HCT116 (cell line): ENCODE data around the gene SLC16A1. TPM values are rescaled to one million over a fixed set of nuclear protein-coding genes. Genes with fewer than 3 reads are reported as not detected.

Source experiments
- ATAC-seq: fragments of 200-7000 bp; cut with Tn5 transposase; 2 replicates; pipeline ENCODE4 v1.9.1; 2020; ENCODE audit warnings: mild to moderate bottlenecking, moderate library complexity
- BruUV-seq: library from RNA; stranded (reverse); fragments of 400-500 nt; replicated peaks from 2 replicates; lab custom pipeline; 2021; lab: Mats Ljungman, UMichigan
- CTCF ChIA-PET: fragments of 300-600 bp; sonication (Branson Sonifier 250); formaldehyde crosslinking; loops from one replicate; lab custom pipeline; 2021; ENCODE audit warnings: antibody characterized with exemption; lab: Charles Lee
- POLR2A ChIA-PET: fragments of 300-600, 350-600 bp; sonication (Branson Sonifier 250); formaldehyde crosslinking; loops from one replicate; lab custom pipeline; 2021; ENCODE audit warnings: antibody characterized with exemption; lab: Charles Lee
- RAD21 ChIA-PET, 2 experiments: fragments of 300-600 bp; sonication (Branson Sonifier 250); formaldehyde crosslinking; loops; one replicate each; lab custom pipeline; 2023; ENCODE audit warnings: low total read pairs in 2 of 2; ENCODE audit not compliant: uncharacterized antibody in 2 of 2, unreplicated experiment in 2 of 2, low non-redundant PET in 1 of 2; lab: Charles Lee
- DNase-seq: peaks from one replicate; pipeline ENCODE4 v3.0.0-alpha.2; 2010; ENCODE audit warnings: low read depth, low spot score
- H2AFZ ChIP-seq: fragments of 200-600 bp; shearing (Covaris generic), sonication (generic); 2 replicates; pipeline ENCODE4 v1.6.1; 2017; ENCODE audit warnings: low read depth, mixed run types, mixed read lengths, antibody characterized with exemption, low read length; ENCODE audit not compliant: poor library complexity, severe bottlenecking
- H3K27ac ChIP-seq: 2 replicates; pipeline ENCODE4 v1.5.1; 2012; ENCODE audit warnings: low read depth, low read length
- H3K27me3 ChIP-seq: fragments of 200-600 bp; sonication (generic); 2 replicates; pipeline ENCODE4 v1.6.1; 2016; ENCODE audit warnings: mixed run types, low read length, mixed read lengths; ENCODE audit not compliant: insufficient read depth
- H3K36me3 ChIP-seq, 2 experiments: fragments of 200-500 bp in 1 of 2; fragments of 200-600 bp in 1 of 2; sonication (Bioruptor generic) in 1 of 2; sonication (generic) in 1 of 2; 2 replicates each; pipeline versions ENCODE4 v1.5.1 to v1.6.1; 2014 to 2016; ENCODE audit warnings: low read length in 2 of 2, inconsistent platforms in 1 of 2, mixed read lengths in 1 of 2, mixed run types in 1 of 2; ENCODE audit not compliant: insufficient read depth in 2 of 2, control insufficient read depth in 1 of 2
- H3K4me1 ChIP-seq, 2 experiments: fragments of 200-600 bp in 1 of 2; sonication (generic) in 1 of 2; 2 replicates each; pipeline versions ENCODE4 v1.5.1 to v1.6.1; 2012 to 2017; ENCODE audit warnings: low read length in 2 of 2, inconsistent platforms in 1 of 2, mild to moderate bottlenecking in 1 of 2, mixed read lengths in 1 of 2, mixed run types in 1 of 2, moderate library complexity in 1 of 2; ENCODE audit not compliant: insufficient read depth in 2 of 2, control insufficient read depth in 1 of 2
- H3K4me2 ChIP-seq: fragments of 200-600 bp; sonication (generic); 2 replicates; pipeline ENCODE4 v1.6.1; 2017; ENCODE audit warnings: mixed run types, low read length, mixed read lengths
- H3K4me3 ChIP-seq, 2 experiments: fragments of 200-600 bp in 1 of 2; sonication (generic) in 1 of 2; replicated peaks in 1 of 2; 2 replicates each; pipeline ENCODE4 v1.5.1; 2011 to 2016; ENCODE audit warnings: low read length in 2 of 2, control low read depth in 1 of 2, low read depth in 1 of 2, mild to moderate bottlenecking in 1 of 2, mixed read lengths in 1 of 2, mixed run types in 1 of 2
- H3K79me2 ChIP-seq: fragments of 200-600 bp; sonication (generic); 2 replicates; pipeline ENCODE4 v1.6.1; 2017; ENCODE audit warnings: mild to moderate bottlenecking, mixed run types, low read length, moderate library complexity, mixed read lengths; ENCODE audit not compliant: insufficient read depth
- H3K9ac ChIP-seq: fragments of 200-600 bp; sonication (generic); 2 replicates; pipeline ENCODE4 v1.6.1; 2016; ENCODE audit warnings: low read length, mixed read lengths
- H3K9me2 ChIP-seq: fragments of 200-600 bp; sonication (generic), shearing (Covaris generic); 2 replicates; pipeline ENCODE4 v1.6.1; 2017; ENCODE audit warnings: mixed run types, mild to moderate bottlenecking, moderate library complexity; ENCODE audit not compliant: insufficient read depth
- H3K9me3 ChIP-seq, 2 experiments: fragments of 200-500 bp in 1 of 2; fragments of 200-600 bp in 1 of 2; sonication (Bioruptor generic) in 1 of 2; sonication (generic) in 1 of 2; 2 replicates each; pipeline ENCODE4 v1.6.1; 2014 to 2017; ENCODE audit warnings: low read length in 2 of 2, mixed read lengths in 2 of 2, inconsistent platforms in 1 of 2, low read depth in 1 of 2, mild to moderate bottlenecking in 1 of 2, mixed run types in 1 of 2, moderate library complexity in 1 of 2; ENCODE audit not compliant: control insufficient read depth in 1 of 2, insufficient read depth in 1 of 2
- H4K20me1 ChIP-seq: fragments of 200-600 bp; sonication (generic), shearing (Covaris generic); 2 replicates; pipeline ENCODE4 v1.6.1; 2017; ENCODE audit warnings: mixed run types, mild to moderate bottlenecking, moderate library complexity; ENCODE audit not compliant: insufficient read depth
- FOSL1 ChIP-seq: IDR thresholded peaks from 2 replicates; pipeline ENCODE4 v1.6.1; 2012; ENCODE audit warnings: low read depth
- SIN3A ChIP-seq: IDR thresholded peaks from 2 replicates; pipeline ENCODE4 v1.6.1; 2012; ENCODE audit warnings: low read depth
- SRF ChIP-seq: IDR thresholded peaks from 2 replicates; pipeline ENCODE4 v1.6.1; 2012; ENCODE audit warnings: low read depth
- TCF7L2 ChIP-seq: IDR thresholded peaks from 2 replicates; pipeline ENCODE4 v1.7.0; 2011; ENCODE audit warnings: borderline replicate concordance, inconsistent platforms; ENCODE audit not compliant: insufficient read depth, insufficient read length; ENCODE audit errors: extremely low read depth
- YY1 ChIP-seq: IDR thresholded peaks from 2 replicates; pipeline ENCODE4 v1.6.1; 2011; ENCODE audit warnings: low read length, low read depth, moderate library complexity, mild to moderate bottlenecking; ENCODE audit not compliant: insufficient replicate concordance; ENCODE audit errors: extremely low read depth
- ZFX ChIP-seq: fragments of 450-650 bp; IDR thresholded peaks from 2 replicates; pipeline ENCODE4 v1.6.1; 2017
- ZNF274 ChIP-seq: fragments of 200-500 bp; sonication (Bioruptor generic); IDR thresholded peaks from 2 replicates; pipeline ENCODE4 v1.6.1; 2014; ENCODE audit warnings: mild to moderate bottlenecking, low read depth, low read length, inconsistent platforms
- intact Hi-C: fragments of 100-400 bp; cut with micrococcal nuclease; formaldehyde crosslinking; loops from 2 replicates; pipeline ENCODE4 v1.10.0; 2022
- total RNA-seq: library from RNA; stranded (reverse); gene quantifications from one replicate; pipeline ENCODE4 v1.2.1, GENCODE V29; 2021; ENCODE audit not compliant: unreplicated experiment
- TF ChIP-seq, protein P1 (sequence below), 3 experiments: fragments of 200-600 bp in 1 of 3; sonication (generic) in 1 of 3; IDR thresholded peaks in 2 of 3; conservative IDR thresholded peaks in 1 of 3; 2 replicates each; pipeline ENCODE4 v1.5.1; 2012 to 2017; ENCODE audit warnings: low read depth in 2 of 3, low read length in 2 of 3, antibody characterized with exemption in 1 of 3, borderline replicate concordance in 1 of 3, control low read depth in 1 of 3, mild to moderate bottlenecking in 1 of 3, mixed read lengths in 1 of 3, mixed run types in 1 of 3, moderate library complexity in 1 of 3; ENCODE audit not compliant: insufficient read depth in 1 of 3
- TF ChIP-seq, protein P2 (sequence below): IDR thresholded peaks from 2 replicates; pipeline ENCODE4 v1.6.1; 2012

The SLC16A1 gene
- total RNA-seq, 1 experiment from 2014 or later: 96.7 TPM

DNA sequence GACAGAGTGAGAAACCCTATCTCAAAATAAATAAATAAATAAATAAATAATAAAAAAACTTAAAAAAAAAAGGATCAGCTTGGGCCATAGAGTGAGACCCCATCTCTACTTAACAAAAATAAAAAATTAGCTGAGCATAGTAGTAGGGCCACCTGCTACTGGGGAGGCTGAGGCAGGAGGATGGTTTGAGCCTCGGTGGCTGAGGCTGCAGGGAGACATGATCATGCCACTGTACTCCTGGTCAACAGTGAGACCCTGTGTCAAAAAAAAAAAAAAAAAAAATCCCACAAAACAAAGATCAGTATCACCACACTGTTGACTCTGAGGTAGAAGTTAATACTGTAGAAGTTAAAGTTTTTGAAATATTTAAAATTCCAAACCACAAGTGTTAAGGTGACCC lies 29.1 kb downstream of the SLC16A1 start:
- ATAC-seq: no peak

DNA sequence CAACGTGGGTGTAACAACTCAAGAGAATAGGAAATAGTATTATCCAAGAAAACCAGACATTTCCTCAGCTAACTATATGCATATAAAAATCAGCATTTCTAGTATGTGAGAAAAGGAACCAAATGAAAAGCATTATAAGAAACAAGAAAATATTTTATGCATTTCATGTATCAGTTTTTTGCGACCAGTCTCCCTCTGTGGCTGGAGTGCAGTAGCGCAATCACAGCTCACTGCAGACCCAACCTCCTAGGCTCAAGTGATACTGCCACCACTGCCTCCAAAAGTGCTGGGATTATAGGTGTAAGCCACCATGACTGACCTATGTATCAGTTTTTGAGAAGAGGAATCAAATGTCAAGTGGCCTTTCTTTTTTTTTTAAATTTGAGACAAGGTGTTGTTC lies 31.0 kb downstream of the SLC16A1 start:
- H3K4me3 ChIP-seq: no peak overlapping the region
- H4K20me1 ChIP-seq: no peaks in the 10 kb centered on the region; the same call in 1 of the 2 replicates
- POLR2A ChIA-PET: no interaction called here
- H3K9me3 ChIP-seq: no peaks in the 10 kb centered on the region
- intact Hi-C loops: no loop called here
- H3K9ac ChIP-seq: no peak overlapping the region
- peaks cover 4 to 5% of the 10 kb centered on the region in 2 experiments; a peak in 2 of 4 replicates for H3K36me3 ChIP-seq
- DNase-seq (no peak), ATAC-seq (peak; percentile 65; the same call in 1 of the 2 replicates)
- H3K9me2 ChIP-seq: no peaks in the 10 kb centered on the region
- CTCF ChIA-PET: no interaction called here
- no peaks in the 10 kb centered on the region for H3K4me1 ChIP-seq
- TF ChIP-seq FOSL1 (no peak), YY1 (no peak), ZFX (no peak), SIN3A (no peak), SRF (no peak)
- TF ChIP-seq, protein P1, sequence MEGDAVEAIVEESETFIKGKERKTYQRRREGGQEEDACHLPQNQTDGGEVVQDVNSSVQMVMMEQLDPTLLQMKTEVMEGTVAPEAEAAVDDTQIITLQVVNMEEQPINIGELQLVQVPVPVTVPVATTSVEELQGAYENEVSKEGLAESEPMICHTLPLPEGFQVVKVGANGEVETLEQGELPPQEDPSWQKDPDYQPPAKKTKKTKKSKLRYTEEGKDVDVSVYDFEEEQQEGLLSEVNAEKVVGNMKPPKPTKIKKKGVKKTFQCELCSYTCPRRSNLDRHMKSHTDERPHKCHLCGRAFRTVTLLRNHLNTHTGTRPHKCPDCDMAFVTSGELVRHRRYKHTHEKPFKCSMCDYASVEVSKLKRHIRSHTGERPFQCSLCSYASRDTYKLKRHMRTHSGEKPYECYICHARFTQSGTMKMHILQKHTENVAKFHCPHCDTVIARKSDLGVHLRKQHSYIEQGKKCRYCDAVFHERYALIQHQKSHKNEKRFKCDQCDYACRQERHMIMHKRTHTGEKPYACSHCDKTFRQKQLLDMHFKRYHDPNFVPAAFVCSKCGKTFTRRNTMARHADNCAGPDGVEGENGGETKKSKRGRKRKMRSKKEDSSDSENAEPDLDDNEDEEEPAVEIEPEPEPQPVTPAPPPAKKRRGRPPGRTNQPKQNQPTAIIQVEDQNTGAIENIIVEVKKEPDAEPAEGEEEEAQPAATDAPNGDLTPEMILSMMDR (IDR thresholded peaks at IDR 0.05 in 2 of 3, conservative IDR thresholded peaks at IDR 0.05 in 1 of 3; ENCODE audit: borderline replicate concordance in 1 of 3, insufficient read depth in 1 of 3, low read depth in 2 of 3, low read length in 2 of 3): no peak
- no peaks in the 10 kb centered on the region for H3K27me3 ChIP-seq
- H3K27ac ChIP-seq: no peak overlapping the region
- H3K79me2 ChIP-seq: peaks cover 71% of the 10 kb centered on the region
- RAD21 ChIA-PET: no interaction called here
- no peak overlapping the region for H2AFZ ChIP-seq
- no TSS peak for BruUV-seq
- no peak overlapping the region for H3K4me2 ChIP-seq

More for the DNA sequence above, 29.1 kb downstream of the SLC16A1 start:
- H3K27me3 ChIP-seq: no peaks in the 10 kb centered on the region
- TF ChIP-seq, protein P2, sequence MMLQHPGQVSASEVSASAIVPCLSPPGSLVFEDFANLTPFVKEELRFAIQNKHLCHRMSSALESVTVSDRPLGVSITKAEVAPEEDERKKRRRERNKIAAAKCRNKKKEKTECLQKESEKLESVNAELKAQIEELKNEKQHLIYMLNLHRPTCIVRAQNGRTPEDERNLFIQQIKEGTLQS: no peak
- no peak for TF ChIP-seq ZNF274
- no peak for TF ChIP-seq TCF7L2
- no peak for TF ChIP-seq SRF
- RAD21 ChIA-PET: no interaction called here
- H3K36me3 ChIP-seq: peaks cover 0 to 3% of the 10 kb centered on the region in 2 experiments; a peak in 2 of 4 replicates
- peaks cover 2% of the 10 kb centered on the region; the same call in 1 of the 2 replicates for H4K20me1 ChIP-seq
- H3K9ac ChIP-seq: no peak overlapping the region
- H3K4me2 ChIP-seq: no peak overlapping the region
- no peak overlapping the region for H3K4me3 ChIP-seq
- H3K4me1 ChIP-seq: no peaks in the 10 kb centered on the region; a peak in 1 of 4 replicates
- POLR2A ChIA-PET: no interaction called here
- no peak for DNase-seq
- intact Hi-C loops: no loop called here
- H2AFZ ChIP-seq: no peak overlapping the region
- H3K9me3 ChIP-seq: no peaks in the 10 kb centered on the region
- BruUV-seq: no TSS peak
- no peaks in the 10 kb centered on the region for H3K9me2 ChIP-seq
- H3K27ac ChIP-seq: no peak overlapping the region
- peaks cover 81% of the 10 kb centered on the region for H3K79me2 ChIP-seq
- CTCF ChIA-PET: no interaction called here
